PFSK-1 (cell line): ENCODE data around the gene MAGI2.
A peak's percentile ranks its signal among the peaks of the same experiment; 100 is the strongest.

Experiments
- FOXP2 ChIP-seq: optimal IDR thresholded peaks from 2 replicates; pipeline ENCODE3; 2011; ENCODE audit warnings: borderline replicate concordance, control low read depth, inconsistent platforms; ENCODE audit not compliant: insufficient read depth; ENCODE audit errors: extremely low read length, extremely low read depth
- POLR2AphosphoS5 ChIP-seq: IDR thresholded peaks from 2 replicates; pipeline ENCODE4 v1.6.1; 2012; ENCODE audit warnings: low read depth, mild to moderate bottlenecking, control low read depth, low read length, moderate library complexity
- REST ChIP-seq, 2 experiments: IDR thresholded peaks; 2 replicates each; pipeline versions ENCODE4 v1.6.1 to v1.8.0; 2011 to 2012; ENCODE audit warnings: low read depth in 2 of 2, low read length in 2 of 2, control low read depth in 1 of 2, inconsistent platforms in 1 of 2, mild to moderate bottlenecking in 1 of 2, moderate library complexity in 1 of 2; ENCODE audit not compliant: insufficient read depth in 1 of 2
- SIN3A ChIP-seq: IDR thresholded peaks from 2 replicates; pipeline ENCODE4 v1.6.1; 2012; ENCODE audit warnings: mild to moderate bottlenecking, low read length, moderate library complexity, borderline replicate concordance; ENCODE audit not compliant: insufficient read depth
- TAF1 ChIP-seq: IDR thresholded peaks from 2 replicates; pipeline ENCODE4 v1.6.1; 2012; ENCODE audit warnings: low read length, control low read depth, borderline replicate concordance; ENCODE audit not compliant: insufficient read depth

The MAGI2 gene

GRCh38 chr7:79452495-79453265 lies 787 bp downstream of the MAGI2 start:
- TF ChIP-seq POLR2AphosphoS5 (no peak; the same call in 1 of the 2 replicates), FOXP2 (no peak), TAF1 (no peak), REST (IDR thresholded peaks at IDR 0.05; ENCODE audit: insufficient read depth in 1 of 2, low read depth in 2 of 2, low read length in 2 of 2) (no peak; a peak in 1 of 4 replicates), SIN3A (no peak)

- TF ChIP-seq SIN3A = peak; percentile 78; the same call in 1 of the 2 replicates
- peak; percentile 29 to 69; a peak in 3 of 4 replicates for TF ChIP-seq REST (IDR thresholded peaks at IDR 0.05; ENCODE audit: insufficient read depth in 1 of 2, low read depth in 2 of 2, low read length in 2 of 2)
- TF ChIP-seq POLR2AphosphoS5 = peak; percentile 86
- peak; percentile 61 for TF ChIP-seq TAF1
- TF ChIP-seq FOXP2 = no peak
These were observed 1.4 kb downstream of the MAGI2 start for GRCh38 chr7:79452032-79452494.

GRCh38 chr7:79451580-79451979 lies 1.9 kb downstream of the MAGI2 start:
- TF ChIP-seq FOXP2 (no peak), TAF1 (no peak), POLR2AphosphoS5 (no peak), SIN3A (peak; percentile 36; the same call in 1 of the 2 replicates), REST (IDR thresholded peaks at IDR 0.05; ENCODE audit: insufficient read depth in 1 of 2, low read depth in 2 of 2, low read length in 2 of 2) (no peak)

GRCh38 chr7:79436378-79436777 lies 17.1 kb downstream of the MAGI2 start:
- no peak for TF ChIP-seq REST (IDR thresholded peaks at IDR 0.05; ENCODE audit: insufficient read depth in 1 of 2, low read depth in 2 of 2, low read length in 2 of 2)
- TF ChIP-seq TAF1 = no peak
- TF ChIP-seq FOXP2 = no peak
- no peak for TF ChIP-seq SIN3A
- no peak for TF ChIP-seq POLR2AphosphoS5
